ENCODE results near the gene CACNA2D4.

Gene CACNA2D4

GRCh38 chr12:1918081-1918883 lies at the start of gene CACNA2D4:
CACNA2D4 (minus strand) TSS chr12:1918652; CDS start chr12:1918473, 179 bp downstream.
- TF ChIP-seq CTCF (conservative IDR thresholded peaks at IDR 0.05) (no peak), ZFX (IDR thresholded peaks at IDR 0.05) (no peak)
- H3K27ac ChIP-seq, result no peak within 1 kb of the TSS

GRCh38 chr12:1966561-1967226 lies 48.2 kb upstream of the CACNA2D4 start:
- TF ChIP-seq ZFX (IDR thresholded peaks at IDR 0.05), result no peak
- TF ChIP-seq CTCF (conservative IDR thresholded peaks at IDR 0.05), result no peak
- H3K27ac ChIP-seq, result no peak overlapping the region

- no peak overlapping the region for H3K27ac ChIP-seq
- TF ChIP-seq ZFX (IDR thresholded peaks at IDR 0.05) (no peak), CTCF (conservative IDR thresholded peaks at IDR 0.05) (no peak)
Measured at GRCh38 chr12:1965916-1966315, 47.5 kb upstream of the CACNA2D4 start.

GRCh38 chr12:1962051-1963020 lies 43.9 kb upstream of the CACNA2D4 start:
- no peak overlapping the region for H3K27ac ChIP-seq
- no peak for TF ChIP-seq CTCF (conservative IDR thresholded peaks at IDR 0.05)
- no peak for TF ChIP-seq ZFX (IDR thresholded peaks at IDR 0.05)

- TF ChIP-seq CTCF (conservative IDR thresholded peaks at IDR 0.05) (no peak), ZFX (IDR thresholded peaks at IDR 0.05) (no peak)
- no peak overlapping the region for H3K27ac ChIP-seq
Measured at GRCh38 chr12:1956716-1957115, 38.3 kb upstream of the CACNA2D4 start.

GRCh38 chr12:1949771-1950470 lies 31.5 kb upstream of the CACNA2D4 start:
- TF ChIP-seq CTCF (conservative IDR thresholded peaks at IDR 0.05) (no peak), ZFX (IDR thresholded peaks at IDR 0.05) (no peak)
- H3K27ac ChIP-seq, result no peak overlapping the region
